Measurements from ENCODE around the gene NDNF. TPM values are rescaled to one million over a fixed set of nuclear protein-coding genes. Genes with fewer than 3 reads are reported as not detected.

NDNF gene
- total RNA-seq, 4 donors from 2014 or later: 2.9 to 6.7 (median 4.8) TPM

DNA sequence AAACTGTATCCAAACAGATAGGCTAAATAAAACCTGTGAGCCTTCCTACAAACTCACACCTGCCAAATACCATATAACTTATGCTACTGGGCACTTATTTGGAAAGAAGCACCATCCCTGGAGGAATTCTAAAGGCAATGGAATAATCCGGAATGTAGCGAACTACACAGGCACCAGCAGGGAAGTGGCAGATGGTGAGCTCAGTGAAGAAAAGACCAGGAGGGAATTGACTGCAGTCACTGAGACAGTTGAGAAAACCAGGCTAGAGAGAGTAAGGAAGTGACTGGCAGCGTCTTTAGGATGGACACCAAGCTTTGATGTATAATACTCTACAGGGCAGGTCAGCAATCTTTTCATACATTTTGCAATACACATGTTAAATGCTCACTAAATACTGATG is 16.3 kb downstream of the NDNF start:
- DNase-seq (ENCODE audit: low spot score in 2 of 2): no peak
- TF ChIP-seq, protein P1, sequence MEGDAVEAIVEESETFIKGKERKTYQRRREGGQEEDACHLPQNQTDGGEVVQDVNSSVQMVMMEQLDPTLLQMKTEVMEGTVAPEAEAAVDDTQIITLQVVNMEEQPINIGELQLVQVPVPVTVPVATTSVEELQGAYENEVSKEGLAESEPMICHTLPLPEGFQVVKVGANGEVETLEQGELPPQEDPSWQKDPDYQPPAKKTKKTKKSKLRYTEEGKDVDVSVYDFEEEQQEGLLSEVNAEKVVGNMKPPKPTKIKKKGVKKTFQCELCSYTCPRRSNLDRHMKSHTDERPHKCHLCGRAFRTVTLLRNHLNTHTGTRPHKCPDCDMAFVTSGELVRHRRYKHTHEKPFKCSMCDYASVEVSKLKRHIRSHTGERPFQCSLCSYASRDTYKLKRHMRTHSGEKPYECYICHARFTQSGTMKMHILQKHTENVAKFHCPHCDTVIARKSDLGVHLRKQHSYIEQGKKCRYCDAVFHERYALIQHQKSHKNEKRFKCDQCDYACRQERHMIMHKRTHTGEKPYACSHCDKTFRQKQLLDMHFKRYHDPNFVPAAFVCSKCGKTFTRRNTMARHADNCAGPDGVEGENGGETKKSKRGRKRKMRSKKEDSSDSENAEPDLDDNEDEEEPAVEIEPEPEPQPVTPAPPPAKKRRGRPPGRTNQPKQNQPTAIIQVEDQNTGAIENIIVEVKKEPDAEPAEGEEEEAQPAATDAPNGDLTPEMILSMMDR (IDR thresholded peaks at IDR 0.05): no peak
- no peak for TF ChIP-seq POLR2A (IDR thresholded peaks at IDR 0.05)
- intact Hi-C loops (cut with DNase I; ENCODE audit: low total_unique reads): no loop called here

GRCh38 chr4:121054373-121054772 is 18.0 kb downstream of the NDNF start:
- no peak for TF ChIP-seq POLR2A (IDR thresholded peaks at IDR 0.05)
- intact Hi-C loops (cut with DNase I; ENCODE audit: low total_unique reads): no loop called here
- no peak for DNase-seq (ENCODE audit: low spot score in 2 of 2)
- no peak overlapping the region for H3K4me3 ChIP-seq (ENCODE audit: low read depth, poor library complexity, severe bottlenecking)

More for the DNA sequence above, 16.3 kb downstream of the NDNF start:
- H3K4me3 ChIP-seq (ENCODE audit: low read depth, poor library complexity, severe bottlenecking): no peak overlapping the region
- WGBS, 2 donors: 90 to 93% methylated on average over 3 of the region's 3 CpGs

GRCh38 chr4:121053601-121054143 is 18.7 kb downstream of the NDNF start:
- no peak for TF ChIP-seq POLR2A (IDR thresholded peaks at IDR 0.05)
- TF ChIP-seq, protein P1 (IDR thresholded peaks at IDR 0.05): no peak
- intact Hi-C loops (cut with DNase I; ENCODE audit: low total_unique reads): no loop called here
- H3K4me3 ChIP-seq (ENCODE audit: low read depth, poor library complexity, severe bottlenecking): no peak overlapping the region
- WGBS, 2 donors: 47 to 66% methylated on average over 3 of the region's 3 CpGs
- no peak for DNase-seq (ENCODE audit: low spot score in 2 of 2)

DNA sequence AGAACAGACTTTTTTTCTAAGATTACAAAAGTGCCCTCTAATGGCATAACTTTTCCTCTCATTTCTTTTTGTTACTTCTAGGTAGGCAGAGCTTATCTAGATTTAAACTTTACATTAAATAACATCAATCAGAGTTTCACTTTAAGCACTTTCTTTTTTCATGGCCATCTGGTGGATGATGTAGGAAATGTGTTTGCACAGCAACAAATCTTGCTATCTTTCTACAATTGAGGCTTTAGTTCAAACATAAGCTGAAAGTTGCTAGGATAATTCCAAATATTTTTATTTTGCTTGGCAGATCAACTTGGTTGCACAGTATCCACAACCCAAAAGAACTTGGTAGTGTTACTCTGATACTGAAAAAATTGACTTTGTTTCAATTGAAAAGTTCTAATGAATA is 22.0 kb downstream of the NDNF start:
- TF ChIP-seq, protein P1 (IDR thresholded peaks at IDR 0.05): no peak
- no peak for TF ChIP-seq POLR2A (IDR thresholded peaks at IDR 0.05)
- DNase-seq (ENCODE audit: low spot score in 2 of 2): no peak
- intact Hi-C loops (cut with DNase I; ENCODE audit: low total_unique reads): no loop called here
- no peak overlapping the region for H3K4me3 ChIP-seq (ENCODE audit: low read depth, poor library complexity, severe bottlenecking)

- WGBS, 2 donors: 54 to 59% methylated on average over 3 of the region's 3 CpGs
- H3K4me3 ChIP-seq (ENCODE audit: low read depth, poor library complexity, severe bottlenecking): no peak overlapping the region
- no peak for TF ChIP-seq POLR2A (IDR thresholded peaks at IDR 0.05)
- TF ChIP-seq, protein P1 (IDR thresholded peaks at IDR 0.05): no peak
- intact Hi-C loops (cut with DNase I; ENCODE audit: low total_unique reads): no loop called here
- no peak for DNase-seq (ENCODE audit: low spot score in 2 of 2)
Measured at GRCh38 chr4:121049072-121049599, 23.2 kb downstream of the NDNF start.

DNA sequence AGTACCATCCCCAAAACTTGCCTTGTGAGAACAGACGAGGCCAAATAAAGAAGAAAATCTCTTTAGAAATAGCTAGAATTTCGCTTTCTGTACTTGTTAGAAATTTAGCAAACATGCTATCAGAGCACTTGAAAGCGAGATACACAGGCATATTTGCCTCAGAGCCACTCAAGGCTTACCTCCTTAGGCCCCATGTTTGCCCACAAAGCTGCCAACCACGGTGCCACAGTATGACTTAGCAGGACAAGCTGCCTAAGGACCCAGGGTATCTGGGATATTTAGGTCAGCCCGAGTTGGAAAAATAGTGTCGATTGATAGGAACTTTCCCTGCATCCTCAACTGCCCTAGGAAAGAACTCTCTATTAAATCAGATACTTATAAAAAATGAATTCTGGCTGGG is 24.2 kb downstream of the NDNF start:
- TF ChIP-seq POLR2A (IDR thresholded peaks at IDR 0.05): no peak
- TF ChIP-seq, protein P1 (IDR thresholded peaks at IDR 0.05): no peak
- WGBS, 2 donors: 88 to 93% methylated on average over 6 of the region's 6 CpGs
- DNase-seq (ENCODE audit: low spot score in 2 of 2): no peak
- H3K4me3 ChIP-seq (ENCODE audit: low read depth, poor library complexity, severe bottlenecking): no peak overlapping the region
- intact Hi-C loops (cut with DNase I; ENCODE audit: low total_unique reads): no loop called here

Data from lower leg skin (tissue), 4 donors.